ENCODE data around the gene UBL4B.

GRCh38 chr1:110161165-110161564 lies 48.9 kb downstream of the UBL4B start:
- TF ChIP-seq CTCF (IDR thresholded peaks at IDR 0.05) (no peak), POLR2A (IDR thresholded peaks at IDR 0.05) (no peak), POLR2AphosphoS5 (IDR thresholded peaks at IDR 0.05) (no peak), EP300 (IDR thresholded peaks at IDR 0.05) (no peak)

Data from suprapubic skin (tissue), 4 donors.